ENCODE results near the gene FBF1.

- no peak for TF ChIP-seq CTCF (IDR thresholded peaks at IDR 0.05)
- no peak for TF ChIP-seq POLR2A (IDR thresholded peaks at IDR 0.05; ENCODE audit: low read depth)
- peak in 1 of 2 donors; percentile 69 for TF ChIP-seq POLR2AphosphoS5 (IDR thresholded peaks at IDR 0.05)
Observed at GRCh38 chr17:75875940-75876189, 65.0 kb downstream of the FBF1 start.

All from esophagus muscularis mucosa (tissue), 3 donors.